ENCODE measurements around the gene EN1.

- TF ChIP-seq CTCF (conservative IDR thresholded peaks at IDR 0.05 in 1 of 2, IDR thresholded peaks at IDR 0.05 in 1 of 2; ENCODE audit: low read depth in 1 of 2, low read length in 2 of 2) (no peak), EZH2 (IDR thresholded peaks at IDR 0.05; ENCODE audit: low read length, missing control alignments) (peak; percentile 14)
These were observed 11.6 kb downstream of the EN1 start for GRCh38 chr2:118835746-118836410.

Data from fibroblast of lung (primary cell).